ENCODE results near the gene GPC3.

Gene GPC3

GRCh38 chrX:133980406-133980805 is 5.0 kb downstream of the GPC3 start:
- H3K27ac ChIP-seq (ENCODE audit: extremely low read depth, low read depth, low read length) = no peak overlapping the region
- CTCF ChIA-PET = interaction anchor here (0.6 to 1.0 kb wide), 2 partner anchors 8 to 46 kb away, joined by 3 to 4 read pairs; no protein-coding TSS in a partner anchor

GRCh38 chrX:133979641-133980230 is 5.7 kb downstream of the GPC3 start:
- Histone ChIP-seq H3K4me3 (ENCODE audit: low read depth, low read length) (no peak overlapping the region), H3K36me3 (ENCODE audit: control insufficient read depth in 2 of 2, insufficient read depth in 1 of 2, low read length in 2 of 2) (no peaks in the 10 kb centered on the region), H3K27ac (ENCODE audit: extremely low read depth, low read depth, low read length) (no peak overlapping the region), H3K4me1 (ENCODE audit: control insufficient read depth, insufficient read depth, low read length) (peaks cover 9% of the 10 kb centered on the region), H3K9me3 (ENCODE audit: control insufficient read depth, insufficient read depth, low read depth, low read length) (no peaks in the 10 kb centered on the region)
- CTCF ChIA-PET = interaction anchor here (0.6 kb wide), 1 partner anchor 140 kb away, joined by 3 read pairs; no protein-coding TSS in a partner anchor
- POLR2A ChIA-PET = no interaction called here
- TF ChIP-seq ZBTB17 (tag by site-specific recombination; IDR thresholded peaks at IDR 0.05) (0 out of 2 replicates have a peak, but pooled peaks have one; percentile 31), ZFHX2 (tag by site-specific recombination; conservative IDR thresholded peaks at IDR 0.05) (peak; percentile 71), ZNF707 (tag by site-specific recombination; IDR thresholded peaks at IDR 0.05) (no peak), SCRT2 (tag by site-specific recombination; IDR thresholded peaks at IDR 0.05) (peak; percentile 82), EGR2 (tag by site-specific recombination; IDR thresholded peaks at IDR 0.05; ENCODE audit: low read depth) (0 out of 2 replicates have a peak, but pooled peaks have one; percentile 25)

More at GRCh38 chrX:133980406-133980805, 5.0 kb downstream of the GPC3 start:
- peaks cover 9% of the 10 kb centered on the region for H3K4me1 ChIP-seq (ENCODE audit: control insufficient read depth, insufficient read depth, low read length)
- H3K4me3 ChIP-seq (ENCODE audit: low read depth, low read length) = no peak overlapping the region
- TF ChIP-seq ZNF10 (tag by site-specific recombination; IDR thresholded peaks at IDR 0.05) = no peak
- TF ChIP-seq ZNF157 (tag by site-specific recombination; IDR thresholded peaks at IDR 0.05) = no peak
- no peak for TF ChIP-seq ZNF623 (tag by site-specific recombination; IDR thresholded peaks at IDR 0.05)
- no peak for TF ChIP-seq ZNF701 (tag by site-specific recombination; IDR thresholded peaks at IDR 0.05)
- no peak for TF ChIP-seq ZNF544 (tag by site-specific recombination; IDR thresholded peaks at IDR 0.05)
- no peak for TF ChIP-seq ZIC2 (tag by site-specific recombination; IDR thresholded peaks at IDR 0.05)
- TF ChIP-seq HOXC10 (CRISPR knock-in tag; IDR thresholded peaks at IDR 0.05) = no peak
- no peak for TF ChIP-seq KLF8 (tag by site-specific recombination; IDR thresholded peaks at IDR 0.05)
- no peak for TF ChIP-seq FEZF1 (tag by site-specific recombination; IDR thresholded peaks at IDR 0.05)
- TF ChIP-seq ZFHX2 (tag by site-specific recombination; conservative IDR thresholded peaks at IDR 0.05) = no peak
- H3K9me3 ChIP-seq (ENCODE audit: control insufficient read depth, insufficient read depth, low read depth, low read length) = no peaks in the 10 kb centered on the region
- POLR2A ChIA-PET = interaction anchor here (0.6 kb wide), 1 partner anchor 20 kb away, joined by 4 read pairs; no protein-coding TSS in a partner anchor
- no peaks in the 10 kb centered on the region for H3K36me3 ChIP-seq (ENCODE audit: control insufficient read depth in 2 of 2, insufficient read depth in 1 of 2, low read length in 2 of 2)

GRCh38 chrX:133973704-133974103 is 11.7 kb downstream of the GPC3 start:
- Histone ChIP-seq H3K36me3 (ENCODE audit: control insufficient read depth in 2 of 2, insufficient read depth in 1 of 2, low read length in 2 of 2) (no peaks in the 10 kb centered on the region), H3K4me3 (ENCODE audit: low read depth, low read length) (no peak overlapping the region), H3K9me3 (ENCODE audit: control insufficient read depth, insufficient read depth, low read depth, low read length) (no peaks in the 10 kb centered on the region), H3K4me1 (ENCODE audit: control insufficient read depth, insufficient read depth, low read length) (no peaks in the 10 kb centered on the region; the same call in 1 of the 2 replicates), H3K27ac (ENCODE audit: extremely low read depth, low read depth, low read length) (no peak overlapping the region)
- ChIA-PET POLR2A (no interaction called here), CTCF (interaction anchor here (1.3 kb wide), 1 partner anchor 7 kb away, joined by 4 read pairs; no protein-coding TSS in a partner anchor)
- no peak for TF ChIP-seq ZNF18 (tag by site-specific recombination; IDR thresholded peaks at IDR 0.05)
- TF ChIP-seq ZNF549 (tag by site-specific recombination; IDR thresholded peaks at IDR 0.05) = no peak
- TF ChIP-seq ZSCAN4 (tag by site-specific recombination; IDR thresholded peaks at IDR 0.05) = no peak
- no peak for TF ChIP-seq ZNF221 (tag by site-specific recombination; IDR thresholded peaks at IDR 0.05; ENCODE audit: borderline replicate concordance)
- TF ChIP-seq ZNF777 (tag by site-specific recombination; IDR thresholded peaks at IDR 0.05; ENCODE audit: borderline replicate concordance) = no peak
- TF ChIP-seq SALL2 (tag by site-specific recombination; IDR thresholded peaks at IDR 0.05; ENCODE audit: borderline replicate concordance) = no peak
- TF ChIP-seq TSHZ1 (tag by site-specific recombination; IDR thresholded peaks at IDR 0.05; ENCODE audit: borderline replicate concordance) = no peak

All from HEK293 (cell line).